Right lobe of liver (tissue), 4 donors: ENCODE data around the gene SNX8.

Experiments used
- POLR2A ChIP-seq: fragments of 450-650 bp; IDR thresholded peaks from one replicate; pipeline ENCODE4 v1.6.1; 2017; ENCODE audit warnings: antibody characterized with exemption, mild to moderate bottlenecking
- TF ChIP-seq, protein P1 (sequence below), 4 donors: fragments of 200-600 bp in 3 of 4; fragments of 450-650 bp in 1 of 4; IDR thresholded peaks; one replicate each; pipeline versions ENCODE4 v1.5.1 to v1.8.0; 2016 to 2022; ENCODE audit warnings: antibody characterized with exemption in 4 of 4, mild to moderate bottlenecking in 2 of 4
- donor health status: DM: no; HTN: no; CAD: no.
- donor health status: DM: no; HTN: no; CAD: no.
- donor health status: DM: no; HTN: yes; CAD: no.

DNA sequence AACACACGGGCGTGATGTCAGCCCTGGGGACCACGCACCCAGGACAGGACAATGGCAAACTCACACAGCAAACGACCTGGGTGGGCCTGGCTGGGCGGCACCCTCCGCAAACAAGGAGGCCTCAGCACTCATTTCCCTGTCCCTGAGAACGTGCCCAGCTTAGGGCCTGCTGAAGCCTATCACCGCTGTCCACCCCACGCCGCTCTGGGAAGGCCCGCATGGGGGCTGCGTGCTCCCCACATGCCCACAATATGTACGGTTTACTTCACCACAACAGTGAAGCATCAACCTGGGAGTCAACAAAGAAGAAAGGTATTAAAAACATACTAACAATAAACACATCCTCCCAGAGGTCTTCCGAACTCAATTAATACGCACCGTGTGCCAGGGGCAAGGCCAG is 93.7 kb downstream of the SNX8 start:
- TF ChIP-seq, protein P1, sequence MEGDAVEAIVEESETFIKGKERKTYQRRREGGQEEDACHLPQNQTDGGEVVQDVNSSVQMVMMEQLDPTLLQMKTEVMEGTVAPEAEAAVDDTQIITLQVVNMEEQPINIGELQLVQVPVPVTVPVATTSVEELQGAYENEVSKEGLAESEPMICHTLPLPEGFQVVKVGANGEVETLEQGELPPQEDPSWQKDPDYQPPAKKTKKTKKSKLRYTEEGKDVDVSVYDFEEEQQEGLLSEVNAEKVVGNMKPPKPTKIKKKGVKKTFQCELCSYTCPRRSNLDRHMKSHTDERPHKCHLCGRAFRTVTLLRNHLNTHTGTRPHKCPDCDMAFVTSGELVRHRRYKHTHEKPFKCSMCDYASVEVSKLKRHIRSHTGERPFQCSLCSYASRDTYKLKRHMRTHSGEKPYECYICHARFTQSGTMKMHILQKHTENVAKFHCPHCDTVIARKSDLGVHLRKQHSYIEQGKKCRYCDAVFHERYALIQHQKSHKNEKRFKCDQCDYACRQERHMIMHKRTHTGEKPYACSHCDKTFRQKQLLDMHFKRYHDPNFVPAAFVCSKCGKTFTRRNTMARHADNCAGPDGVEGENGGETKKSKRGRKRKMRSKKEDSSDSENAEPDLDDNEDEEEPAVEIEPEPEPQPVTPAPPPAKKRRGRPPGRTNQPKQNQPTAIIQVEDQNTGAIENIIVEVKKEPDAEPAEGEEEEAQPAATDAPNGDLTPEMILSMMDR (IDR thresholded peaks at IDR 0.05): no peak
- TF ChIP-seq POLR2A: no peak
